Measurements from ENCODE around the gene IQCN.

The IQCN gene

DNA sequence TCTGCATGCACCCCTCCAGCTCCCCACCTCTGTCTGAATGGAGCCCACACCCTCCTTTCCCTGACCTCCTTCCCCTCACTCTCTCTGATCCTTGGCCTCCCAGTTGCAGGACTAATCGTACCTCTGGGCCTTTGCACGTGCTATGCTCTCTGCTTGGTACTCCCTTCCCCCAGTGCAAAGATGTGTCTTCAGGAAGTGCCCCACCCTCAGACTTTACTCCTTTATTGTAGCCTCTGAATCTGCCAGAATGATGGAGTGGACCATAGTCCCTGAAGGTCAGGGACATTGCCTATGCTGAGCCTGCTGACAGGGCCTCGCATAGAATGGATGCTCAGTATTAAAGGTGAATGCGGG is 8.5 kb upstream of the IQCN start:
- H3K27ac Mint-ChIP-seq = peak overlapping the region; percentile 96
- no peaks in the 10 kb centered on the region for H3K9me3 Mint-ChIP-seq
- no peaks in the 10 kb centered on the region for H3K27me3 Mint-ChIP-seq (ENCODE audit: low read depth)
- H3K36me3 Mint-ChIP-seq (ENCODE audit: low read depth) = peaks cover 26% of the 10 kb centered on the region
- H3K4me3 Mint-ChIP-seq = peak overlapping the region; percentile 85
- peaks cover 41% of the 10 kb centered on the region for H3K4me1 Mint-ChIP-seq (ENCODE audit: low read depth)

GRCh38 chr19:18282021-18282787 is 8.0 kb upstream of the IQCN start:
- Mint-ChIP-seq H3K27ac (peak overlapping the region; percentile 96), H3K9me3 (no peaks in the 10 kb centered on the region), H3K4me3 (peak overlapping the region; percentile 85), H3K36me3 (ENCODE audit: low read depth) (peaks cover 26% of the 10 kb centered on the region), H3K4me1 (ENCODE audit: low read depth) (peaks cover 45% of the 10 kb centered on the region), H3K27me3 (ENCODE audit: low read depth) (no peaks in the 10 kb centered on the region)

DNA sequence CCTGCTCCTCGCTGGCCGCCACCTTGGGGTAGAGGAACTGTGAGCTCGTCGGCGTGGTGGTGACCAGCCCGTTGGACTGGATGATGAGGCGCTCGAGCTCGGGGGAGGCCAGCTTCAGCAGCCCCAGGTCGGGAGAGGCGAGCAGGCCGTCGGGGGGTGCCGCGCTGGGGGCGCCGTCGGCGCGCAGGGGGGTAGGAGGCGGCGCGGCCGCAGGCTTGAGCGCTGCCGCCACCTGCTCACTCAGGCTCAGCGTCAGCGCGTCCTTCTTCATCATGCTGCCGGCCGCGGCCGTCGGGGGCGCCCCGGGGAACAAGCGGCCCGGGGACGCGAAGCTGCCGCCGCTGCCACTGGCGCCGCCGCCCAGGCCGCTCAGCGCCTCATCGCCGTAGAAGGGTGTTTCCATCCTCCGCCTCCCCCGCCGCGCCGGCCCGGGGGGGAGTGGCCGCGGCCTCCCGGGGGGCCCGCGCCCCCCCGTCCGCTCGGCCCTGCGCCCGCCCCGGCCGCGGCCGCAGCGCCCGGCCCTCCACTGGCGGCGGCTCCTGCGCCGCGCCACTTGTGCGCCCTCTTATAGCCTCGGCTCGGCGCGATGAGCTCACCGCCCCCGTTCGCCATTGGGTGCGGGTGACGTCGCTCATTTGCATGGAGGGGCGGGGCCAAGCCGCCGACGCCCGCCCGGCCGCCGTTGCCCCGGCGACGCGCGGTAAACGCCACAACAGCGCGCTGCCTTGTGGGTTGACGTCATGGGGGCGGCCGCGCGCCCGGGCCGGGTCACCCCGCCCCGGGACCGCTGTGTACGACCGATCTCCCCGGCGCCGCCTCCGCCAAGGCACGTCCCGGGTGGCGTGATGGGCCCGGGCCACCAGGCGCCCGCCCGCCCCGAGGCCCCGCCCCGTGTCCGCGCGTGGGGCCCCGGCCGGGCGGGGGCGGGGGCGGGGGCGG is 7.1 kb upstream of the IQCN start, which contains the start of gene JUND:
JUND (minus strand) TSS at position 541 of the 939 bp plus-strand sequence; CDS start at position 403, 138 bp downstream.
- peaks cover 24% of the 10 kb centered on the region for H3K36me3 Mint-ChIP-seq (ENCODE audit: low read depth)
- peaks cover 39% of the 10 kb centered on the region for H3K4me1 Mint-ChIP-seq (ENCODE audit: low read depth)
- peak within 1 kb of the TSS; percentile 96 for H3K27ac Mint-ChIP-seq
- H3K27me3 Mint-ChIP-seq (ENCODE audit: low read depth) = no peaks in the 10 kb centered on the region
- peak within 1 kb of the TSS; percentile 90 for H3K4me3 Mint-ChIP-seq
- no peaks in the 10 kb centered on the region for H3K9me3 Mint-ChIP-seq

- Mint-ChIP-seq H3K27me3 (ENCODE audit: low read depth) (no peaks in the 10 kb centered on the region), H3K36me3 (ENCODE audit: low read depth) (peaks cover 24% of the 10 kb centered on the region), H3K27ac (peak overlapping the region; percentile 92), H3K4me1 (ENCODE audit: low read depth) (peaks cover 35% of the 10 kb centered on the region), H3K4me3 (peak overlapping the region; percentile 95), H3K9me3 (no peaks in the 10 kb centered on the region)
These were observed 6.2 kb upstream of the IQCN start for GRCh38 chr19:18280247-18281081.

GRCh38 chr19:18279516-18280246 is 5.4 kb upstream of the IQCN start:
- Mint-ChIP-seq H3K27ac (peak overlapping the region; percentile 93), H3K4me3 (peak overlapping the region; percentile 95), H3K4me1 (ENCODE audit: low read depth) (peaks cover 30% of the 10 kb centered on the region), H3K9me3 (no peaks in the 10 kb centered on the region), H3K36me3 (ENCODE audit: low read depth) (peaks cover 25% of the 10 kb centered on the region), H3K27me3 (ENCODE audit: low read depth) (no peaks in the 10 kb centered on the region)

DNA sequence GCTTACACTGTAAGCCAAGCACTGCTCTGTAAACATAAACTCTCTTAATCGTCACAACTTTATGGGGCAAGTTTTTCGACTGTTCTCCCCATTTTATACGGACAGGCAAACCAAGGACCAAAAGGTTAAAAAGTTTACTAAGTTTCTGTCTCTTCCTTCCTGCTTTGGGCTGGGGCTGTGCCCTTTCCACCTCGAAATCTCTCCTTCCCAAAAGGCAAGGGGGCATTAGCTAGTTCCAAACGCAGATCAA is 4.9 kb upstream of the IQCN start:
- Mint-ChIP-seq H3K4me1 (ENCODE audit: low read depth) (peaks cover 32% of the 10 kb centered on the region), H3K27me3 (ENCODE audit: low read depth) (no peaks in the 10 kb centered on the region)

GRCh38 chr19:18278521-18279265 is 4.4 kb upstream of the IQCN start:
- Mint-ChIP-seq H3K4me3 (peak overlapping the region; percentile 95), H3K9me3 (no peaks in the 10 kb centered on the region), H3K27ac (peak overlapping the region; percentile 93), H3K27me3 (ENCODE audit: low read depth) (no peaks in the 10 kb centered on the region), H3K4me1 (ENCODE audit: low read depth) (peaks cover 32% of the 10 kb centered on the region), H3K36me3 (ENCODE audit: low read depth) (peaks cover 23% of the 10 kb centered on the region)

More for the DNA sequence above, 4.9 kb upstream of the IQCN start:
- H3K27ac Mint-ChIP-seq = peak overlapping the region; percentile 93
- H3K9me3 Mint-ChIP-seq = no peaks in the 10 kb centered on the region
- H3K36me3 Mint-ChIP-seq (ENCODE audit: low read depth) = peaks cover 23% of the 10 kb centered on the region
- H3K4me3 Mint-ChIP-seq = peak overlapping the region; percentile 95

- Mint-ChIP-seq H3K36me3 (ENCODE audit: low read depth) (peaks cover 20% of the 10 kb centered on the region), H3K9me3 (no peaks in the 10 kb centered on the region), H3K27ac (no peak overlapping the region), H3K4me3 (no peak overlapping the region), H3K4me1 (ENCODE audit: low read depth) (peaks cover 21% of the 10 kb centered on the region), H3K27me3 (ENCODE audit: low read depth) (no peaks in the 10 kb centered on the region)
These were observed 617 bp upstream of the IQCN start for GRCh38 chr19:18274781-18275356.

DNA sequence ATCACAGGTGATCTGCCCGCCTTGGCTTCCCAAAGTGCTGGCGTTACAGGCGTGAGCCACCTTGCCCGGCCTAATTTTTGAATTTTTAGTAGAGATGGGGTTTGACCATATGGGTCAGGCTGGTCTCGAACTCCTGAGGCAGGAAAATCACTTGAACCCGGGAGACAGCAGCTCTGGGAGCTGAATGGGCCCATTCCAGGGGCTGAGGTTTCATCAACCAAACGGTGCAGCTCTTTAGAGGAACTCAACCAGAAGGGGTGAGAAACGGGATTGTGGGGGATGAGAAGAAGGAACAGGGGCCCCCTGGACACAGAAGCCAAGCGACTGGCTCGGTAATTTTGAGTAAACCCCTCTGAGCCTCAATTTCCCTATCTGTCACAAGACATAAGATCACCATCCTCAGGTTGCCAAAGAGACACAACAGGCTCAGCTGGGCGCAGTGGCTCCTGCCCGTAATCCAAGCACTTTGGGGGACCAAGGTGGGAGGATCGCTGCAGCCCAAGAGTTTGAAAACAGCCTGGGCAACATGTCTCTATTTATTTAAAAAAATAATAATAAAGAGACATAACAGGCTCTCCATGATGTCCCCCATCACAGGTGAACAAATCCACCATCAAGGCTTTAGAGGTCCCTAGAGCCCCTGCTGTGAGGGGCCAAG is 562 bp downstream of the IQCN start:
- Mint-ChIP-seq H3K9me3 (no peaks in the 10 kb centered on the region), H3K4me3 (no peak overlapping the region), H3K36me3 (ENCODE audit: low read depth) (peaks cover 8% of the 10 kb centered on the region), H3K27me3 (ENCODE audit: low read depth) (no peaks in the 10 kb centered on the region), H3K27ac (no peak overlapping the region), H3K4me1 (ENCODE audit: low read depth) (peaks cover 16% of the 10 kb centered on the region)

- Mint-ChIP-seq H3K4me1 (ENCODE audit: low read depth) (peaks cover 6% of the 10 kb centered on the region), H3K9me3 (no peaks in the 10 kb centered on the region), H3K27ac (no peak overlapping the region), H3K27me3 (ENCODE audit: low read depth) (no peaks in the 10 kb centered on the region), H3K36me3 (ENCODE audit: low read depth) (peaks cover 9% of the 10 kb centered on the region), H3K4me3 (no peak overlapping the region)
These were observed 2.8 kb downstream of the IQCN start for GRCh38 chr19:18271433-18271841.

DNA sequence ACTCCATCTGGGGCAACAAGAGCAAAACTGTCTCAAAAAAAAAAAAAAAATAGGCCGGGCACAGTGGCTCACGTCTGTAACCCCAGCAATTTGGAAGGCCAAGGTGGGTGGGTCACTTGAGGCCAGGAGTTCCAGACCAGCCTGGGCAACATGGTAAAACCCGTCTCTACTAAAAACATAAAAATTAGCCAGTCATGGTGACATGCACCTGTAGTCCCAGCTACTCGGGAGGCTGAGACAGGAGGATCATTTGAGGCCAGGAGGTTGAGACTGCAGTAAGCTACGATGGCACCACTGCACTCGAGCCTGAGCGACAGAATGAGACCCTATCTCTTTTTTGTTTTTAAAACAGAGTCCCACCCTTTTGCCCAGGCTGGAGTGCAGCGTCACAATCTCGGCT is 3.9 kb downstream of the IQCN start:
- Mint-ChIP-seq H3K9me3 (no peaks in the 10 kb centered on the region), H3K27ac (no peak overlapping the region), H3K4me3 (no peak overlapping the region)

DNA sequence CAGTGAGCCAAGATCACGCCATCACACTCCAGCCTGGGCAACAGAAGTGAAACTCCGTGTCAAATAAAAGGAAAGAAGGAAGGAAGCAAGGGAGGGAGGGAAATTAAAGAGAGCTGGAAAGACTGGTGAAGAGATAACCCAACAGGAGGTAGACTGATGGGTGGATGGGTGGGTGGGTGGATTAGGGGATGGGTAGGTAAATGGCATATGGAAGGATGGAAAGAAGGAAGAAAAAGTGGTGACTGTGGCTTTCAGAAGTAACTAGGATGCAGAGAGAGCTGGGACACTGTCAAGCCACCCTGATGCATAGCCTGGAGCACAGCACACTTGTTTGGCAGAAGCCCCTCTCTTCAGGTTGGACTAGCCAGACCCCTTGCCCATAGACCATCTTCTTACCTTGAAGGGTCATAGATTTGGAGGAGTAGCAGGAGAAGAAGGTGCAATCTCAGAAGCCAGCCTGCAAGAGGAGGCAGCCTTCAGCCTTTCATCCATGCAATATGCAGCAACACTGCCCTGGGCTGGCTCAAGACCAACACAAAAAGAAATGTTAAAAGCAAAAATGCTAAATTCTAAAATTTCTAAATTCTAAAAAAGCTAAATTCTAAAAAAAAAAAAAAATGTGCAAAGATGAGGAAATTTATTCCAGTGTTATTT is 5.1 kb downstream of the IQCN start:
- H3K9me3 Mint-ChIP-seq = no peaks in the 10 kb centered on the region
- H3K27ac Mint-ChIP-seq = no peak overlapping the region
- no peaks in the 10 kb centered on the region for H3K4me1 Mint-ChIP-seq (ENCODE audit: low read depth)
- peaks cover 10% of the 10 kb centered on the region for H3K36me3 Mint-ChIP-seq (ENCODE audit: low read depth)
- H3K27me3 Mint-ChIP-seq (ENCODE audit: low read depth) = no peaks in the 10 kb centered on the region
- H3K4me3 Mint-ChIP-seq = no peak overlapping the region

More for the DNA sequence above, 3.9 kb downstream of the IQCN start:
- Mint-ChIP-seq H3K36me3 (ENCODE audit: low read depth) (peaks cover 13% of the 10 kb centered on the region), H3K27me3 (ENCODE audit: low read depth) (no peaks in the 10 kb centered on the region), H3K4me1 (ENCODE audit: low read depth) (peaks cover 6% of the 10 kb centered on the region)
